Stimulated activated CD8-positive, alpha-beta memory T cell treated with anti-CD3 and anti-CD28 coated beads, Interleukin-7, amount 100 ng/mL, for 4 hours (primary cell): ENCODE measurements around the gene NRXN3.

ENCODE experiments used
- DNase-seq, 2 donors: peaks; one replicate each; pipeline ENCODE4 v3.0.0-alpha.2; 2020; ENCODE audit warnings: low read depth in 2 of 2

Gene NRXN3

DNA sequence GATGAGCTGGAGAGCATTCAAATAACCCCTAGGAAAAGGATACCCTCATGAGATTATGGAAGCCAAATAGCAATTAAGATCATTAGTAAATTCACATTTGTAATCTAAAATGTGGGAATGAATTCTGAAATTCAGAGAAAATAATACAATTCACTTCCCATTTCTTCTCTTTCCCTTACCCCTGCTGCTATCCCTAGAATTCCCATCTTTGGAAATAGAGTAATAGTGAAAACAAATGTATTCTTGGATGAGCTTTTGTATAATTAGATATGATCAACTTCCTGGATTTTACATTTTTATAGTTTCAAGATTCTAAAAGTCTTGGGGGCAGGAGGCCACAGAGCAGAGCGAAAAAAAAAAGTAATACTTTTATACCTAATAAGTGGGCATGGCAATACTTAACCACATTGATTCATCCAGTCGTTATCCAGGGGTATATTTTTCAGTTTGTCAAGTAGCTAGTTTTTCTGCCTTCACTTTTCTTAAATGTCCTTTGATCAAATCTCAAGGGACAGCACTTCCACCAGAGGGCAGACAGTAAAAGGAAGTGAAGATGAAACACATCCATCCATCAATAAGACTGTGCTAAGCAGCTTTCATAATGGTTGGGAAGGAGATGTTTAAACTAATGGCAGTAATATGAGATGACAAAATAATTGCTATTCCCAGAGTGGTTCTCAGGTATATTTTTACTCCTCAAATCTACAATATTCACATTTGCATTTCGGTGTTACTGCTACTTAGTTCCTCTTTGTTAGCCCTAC lies 1639.9 kb downstream of the NRXN3 start:
- no peak for DNase-seq

- DNase-seq: no peak
These were observed 1650.8 kb downstream of the NRXN3 start for GRCh38 chr14:79820866-79821535.

GRCh38 chr14:79822034-79822433 lies 1651.9 kb downstream of the NRXN3 start:
- DNase-seq: no peak

GRCh38 chr14:79825046-79825521 lies 1654.9 kb downstream of the NRXN3 start:
- DNase-seq: no peak

- no peak for DNase-seq
These were observed 1656.2 kb downstream of the NRXN3 start for GRCh38 chr14:79826362-79826761.

DNA sequence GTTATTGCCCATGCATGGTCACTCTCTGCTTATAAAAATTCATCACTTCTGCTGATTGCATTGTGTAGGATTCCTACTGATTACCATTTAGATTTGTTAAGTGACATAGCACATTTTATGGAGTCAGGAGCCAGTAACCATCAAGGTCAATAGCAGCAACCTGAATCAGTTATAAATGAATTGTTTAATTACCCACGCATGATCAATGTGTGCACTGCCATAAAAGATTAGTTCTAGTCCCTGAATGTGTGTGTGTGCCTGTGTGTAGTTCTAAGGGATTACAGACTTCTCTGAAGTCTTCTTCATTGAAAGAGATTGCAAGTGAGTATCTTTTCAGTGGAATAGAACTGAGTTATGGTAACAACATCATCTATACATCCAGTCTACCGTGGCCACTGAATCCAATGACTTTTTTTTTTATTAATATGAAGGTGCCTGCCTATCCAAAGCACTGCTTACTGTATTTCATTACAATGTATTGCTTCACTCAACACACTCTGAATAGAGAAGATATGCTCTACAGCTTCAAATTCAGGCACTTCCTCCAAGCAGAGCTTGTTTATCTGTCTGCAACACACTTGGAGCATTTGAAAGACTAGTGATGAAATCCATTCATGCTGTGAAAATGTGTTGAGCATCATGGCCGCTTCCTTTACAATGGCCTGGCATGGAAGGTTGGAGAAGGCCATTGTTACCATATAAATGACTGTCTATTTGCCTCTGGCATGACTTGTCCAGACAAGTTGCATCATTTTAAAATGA lies 1659.4 kb downstream of the NRXN3 start:
- no peak for DNase-seq

DNA sequence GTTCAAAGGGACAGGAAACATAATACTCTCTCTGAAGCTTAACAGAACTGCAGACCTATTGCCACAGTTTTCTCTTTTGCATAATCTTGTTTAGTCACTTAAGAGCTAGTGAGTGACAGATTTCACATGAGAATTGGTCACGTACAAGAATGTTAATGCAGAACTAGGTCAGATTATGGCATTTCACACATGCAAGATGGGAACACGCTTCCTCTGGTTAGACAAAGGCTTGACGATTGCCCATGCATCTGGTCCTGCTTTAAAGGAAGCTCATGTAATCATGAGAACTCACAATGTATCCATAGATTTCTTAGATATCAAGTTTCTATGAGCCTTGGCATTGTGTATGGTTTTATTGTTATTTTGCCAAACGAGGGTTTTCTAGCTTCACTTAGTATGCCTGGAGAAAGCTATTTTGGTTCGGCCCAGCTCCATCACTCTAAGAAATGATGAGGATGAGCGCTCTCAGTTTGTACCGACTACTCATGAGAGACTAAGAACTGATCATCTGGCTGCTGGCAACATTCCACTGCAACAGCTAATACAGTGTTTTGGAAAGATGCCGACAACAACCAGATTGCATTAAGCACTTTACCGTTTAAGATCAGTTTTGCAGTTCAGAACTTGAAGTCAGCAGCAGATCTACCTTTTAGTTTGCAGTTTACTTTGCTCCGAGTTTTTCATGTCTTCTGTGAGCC lies 1661.2 kb downstream of the NRXN3 start:
- DNase-seq: no peak

DNA sequence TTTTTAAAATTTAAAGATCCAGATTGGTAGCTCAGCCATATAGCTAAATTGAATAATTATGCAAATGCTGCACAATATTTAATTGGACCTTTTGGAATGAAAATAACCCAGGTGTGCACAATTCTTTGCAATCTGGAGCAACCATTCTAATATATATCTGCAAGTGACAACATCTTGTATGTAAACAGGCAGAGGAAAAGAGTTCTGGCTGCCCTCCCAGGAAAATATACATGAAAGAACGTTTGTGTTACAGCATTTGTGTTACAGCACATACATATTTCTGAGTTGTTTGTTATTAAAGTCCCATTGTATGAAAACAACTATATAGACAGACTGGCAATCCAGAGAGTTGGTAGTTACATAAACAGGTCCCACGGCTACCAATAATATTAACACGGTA lies 1663.6 kb downstream of the NRXN3 start:
- no peak for DNase-seq

- no peak for DNase-seq
These were observed 1664.7 kb downstream of the NRXN3 start for GRCh38 chr14:79834868-79835267.

DNA sequence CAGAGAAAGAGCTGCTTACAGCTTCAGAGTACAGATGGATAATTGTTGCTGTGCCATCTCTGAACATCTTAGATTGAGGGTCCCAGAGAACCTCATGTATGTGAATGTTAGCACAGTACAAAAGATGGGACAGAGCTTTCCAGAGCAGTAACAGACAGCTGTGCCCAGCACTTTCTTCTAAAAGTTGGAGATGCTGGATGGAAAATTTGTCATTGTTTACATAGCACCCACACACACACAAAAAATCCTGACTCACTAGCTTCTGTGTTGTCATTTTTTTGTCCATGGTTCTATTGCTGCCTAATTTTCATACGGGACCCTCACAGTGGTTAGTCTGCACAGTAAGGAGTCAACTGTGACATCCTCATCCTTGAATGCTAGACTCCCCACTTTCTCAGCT lies 1666.4 kb downstream of the NRXN3 start:
- no peak for DNase-seq

GRCh38 chr14:79837699-79838098 lies 1667.5 kb downstream of the NRXN3 start:
- DNase-seq: no peak

GRCh38 chr14:79840103-79840502 lies 1669.9 kb downstream of the NRXN3 start:
- no peak for DNase-seq

GRCh38 chr14:79840831-79841230 lies 1670.7 kb downstream of the NRXN3 start:
- no peak for DNase-seq

- DNase-seq: no peak
These were observed 1671.3 kb downstream of the NRXN3 start for GRCh38 chr14:79841433-79841832.

GRCh38 chr14:79842270-79842669 lies 1672.1 kb downstream of the NRXN3 start:
- no peak for DNase-seq

GRCh38 chr14:79852950-79853744 lies 1683.0 kb downstream of the NRXN3 start:
- DNase-seq: no peak

GRCh38 chr14:79855789-79856188 lies 1685.6 kb downstream of the NRXN3 start:
- DNase-seq: no peak

- no peak for DNase-seq
These were observed 1686.2 kb downstream of the NRXN3 start for GRCh38 chr14:79856381-79856780.

DNA sequence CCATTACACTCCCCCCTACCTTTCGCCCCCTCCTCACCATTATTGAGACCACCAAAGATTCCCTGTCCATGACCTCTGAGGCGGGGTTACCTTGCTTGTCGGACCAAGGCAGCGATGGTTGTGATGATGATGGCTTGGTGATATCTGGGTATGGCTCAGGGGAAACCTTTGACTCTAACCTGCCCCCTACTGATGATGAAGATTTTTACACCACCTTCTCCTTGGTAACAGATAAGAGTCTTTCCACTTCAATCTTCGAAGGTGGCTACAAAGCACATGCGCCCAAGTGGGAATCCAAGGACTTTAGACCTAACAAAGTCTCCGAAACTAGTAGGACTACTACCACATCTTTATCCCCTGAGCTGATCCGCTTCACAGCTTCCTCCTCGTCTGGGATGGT lies 1690.9 kb downstream of the NRXN3 start:
- no peak for DNase-seq

- no peak for DNase-seq
These were observed 1691.9 kb downstream of the NRXN3 start for GRCh38 chr14:79862045-79862444.

GRCh38 chr14:79871136-79871535 lies 1701.0 kb downstream of the NRXN3 start:
- DNase-seq: no peak
